Adrenal gland (tissue), 12 donors: ENCODE measurements around the gene AFAP1. TPM values are rescaled to one million over a fixed set of nuclear protein-coding genes. Genes with fewer than 3 reads are reported as not detected.

Experiments used
- DNase-seq, 7 donors: peaks; one replicate each; pipeline ENCODE4 v3.0.0-alpha.2; 2019 to 2020
- H3K27ac ChIP-seq, 5 donors: fragments of 200-600 bp; sonication (generic) in 4 of 5; 1 replicate in 3 of 5; 2 replicates in 2 of 5; pipeline versions ENCODE4 v1.5.1 to v1.8.0; 2016 to 2020; ENCODE audit warnings: mild to moderate bottlenecking in 1 of 5
- H3K27me3 ChIP-seq: fragments of 200-600 bp; 2 replicates; pipeline ENCODE4 v1.8.0; 2021
- H3K36me3 ChIP-seq, 2 donors: fragments of 200-600 bp; replicated peaks in 1 of 2; 1 replicate in 1 of 2; 2 replicates in 1 of 2; pipeline versions ENCODE4 v1.5.1 to v1.8.0; 2018 to 2022
- H3K4me1 ChIP-seq, 2 donors: fragments of 200-600 bp; replicated peaks in 1 of 2; 1 replicate in 1 of 2; 2 replicates in 1 of 2; pipeline versions ENCODE4 v1.5.1 to v1.8.0; 2018 to 2021
- H3K4me3 ChIP-seq, 4 donors: fragments of 200-600 bp; sonication (generic) in 3 of 4; one replicate each; pipeline ENCODE4 v1.5.1; 2016 to 2018
- H3K9me3 ChIP-seq, 3 donors: fragments of 200-600 bp; sonication (generic) in 1 of 3; replicated peaks in 1 of 3; 1 replicate in 2 of 3; 2 replicates in 1 of 3; pipeline versions ENCODE4 v1.5.1 to v1.8.0; 2016 to 2021
- POLR2A ChIP-seq, 2 donors: fragments of 450-650 bp; IDR thresholded peaks; one replicate each; pipeline ENCODE4 v1.6.1; 2017; ENCODE audit warnings: antibody characterized with exemption in 2 of 2, mild to moderate bottlenecking in 2 of 2, moderate library complexity in 1 of 2
- WGBS, 4 donors: extraction: QIAGEN DNeasy Blood & Tissue Kit in 2 of 4; methylation state at CpG; one replicate each; pipeline versions ENCODE4 v1.1.5 to v1.1.7; 2013 to 2017; 5-methylcytosine and 5-hydroxymethylcytosine counted together
- intact Hi-C, 2 donors: fragments of 100-400 bp; cut with DNase I; formaldehyde crosslinking; loops; one replicate each; pipeline versions ENCODE4 v1.14.1 to v1.15.0; 2022 to 2023
- polyA plus RNA-seq, 3 donors: library from polyadenylated mRNA; stranded (reverse); fragments of 200-250 nt in 2 of 3; fragments of 350-450 nt in 1 of 3; fragmentation: Illumina TruSeq in 1 of 3; extraction: RNeasy Lipid Tissue Mini Kit (QIAGEN cat#74804) in 1 of 3; gene quantifications; one replicate each; pipeline ENCODE4 v1.2.3, GENCODE V29; 2013 to 2014
- total RNA-seq, 9 donors: library from RNA; depleted of rRNA in 4 of 9; stranded (reverse); fragments of >200 nt in 4 of 9; fragments of 120-200 nt in 1 of 9; fragmentation: NEBNext Ultra II Directional in 1 of 9; extraction: Animal tissue kit (Norgen Biotek cat#: 25700) in 1 of 9; gene quantifications; one replicate each; pipeline versions ENCODE4 v1.1.0 to v1.2.4, GENCODE V29; 2013 to 2023
- TF ChIP-seq, protein P1 (sequence below), 6 experiments: fragments of 450-650 bp in 4 of 6; fragments of 200-600 bp in 2 of 6; sonication (generic) in 1 of 6; IDR thresholded peaks; 1 replicate in 5 of 6; 2 replicates in 1 of 6; pipeline versions ENCODE4 v1.5.1 to v1.8.0; 2016 to 2021; ENCODE audit warnings: antibody characterized with exemption in 6 of 6, mild to moderate bottlenecking in 2 of 6, moderate library complexity in 1 of 6
- donor health status: healthy with polysubstance abuse.
- donor health status: Bipolar disorder and iron deficiency.
- donor health status: DM: yes; HTN: yes; CAD: no.
- donor health status: DM: no; HTN: no; CAD: no.
- donor health status: DM: no; HTN: no; CAD: no.
- donor health status: DM: yes; HTN: yes; CAD: no.

Gene AFAP1
- total and polyA plus RNA-seq, 12 donors = 3.3 to 16.1 (median 9.8) TPM

DNA sequence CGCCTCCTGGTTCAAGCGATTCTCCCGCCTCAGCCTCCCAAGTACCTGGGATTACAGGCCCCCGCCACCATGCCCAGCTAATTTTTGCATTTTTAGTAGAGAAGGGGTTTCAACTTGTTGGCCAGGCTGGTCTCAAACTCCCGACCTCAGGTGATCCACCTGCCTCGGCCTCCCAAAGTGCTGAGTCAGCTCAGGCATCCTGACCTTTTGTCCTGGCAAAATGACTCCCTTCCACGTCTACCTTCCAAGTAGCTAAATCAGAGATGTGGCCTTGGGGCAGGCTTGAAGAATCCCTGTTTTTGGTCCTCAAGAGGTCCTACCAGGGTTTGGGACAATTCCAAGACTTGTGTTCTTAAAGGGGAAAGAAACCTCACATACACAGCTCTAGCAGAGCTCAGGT is 12.8 kb downstream of the AFAP1 start:
- WGBS, 4 donors = 87 to 93% (median 90%) methylated on average over 7 of the region's 7 CpGs
- Histone ChIP-seq H3K27me3 (no peaks in the 10 kb centered on the region), H3K27ac (no peak overlapping the region), H3K9me3 (no peaks in the 10 kb centered on the region), H3K36me3 (no peaks in the 10 kb centered on the region), H3K4me1 (peaks cover 7 to 39% of the 10 kb centered on the region in 2 donors), H3K4me3 (no peak overlapping the region)
- intact Hi-C loops = no loop called here
- TF ChIP-seq, protein P1, sequence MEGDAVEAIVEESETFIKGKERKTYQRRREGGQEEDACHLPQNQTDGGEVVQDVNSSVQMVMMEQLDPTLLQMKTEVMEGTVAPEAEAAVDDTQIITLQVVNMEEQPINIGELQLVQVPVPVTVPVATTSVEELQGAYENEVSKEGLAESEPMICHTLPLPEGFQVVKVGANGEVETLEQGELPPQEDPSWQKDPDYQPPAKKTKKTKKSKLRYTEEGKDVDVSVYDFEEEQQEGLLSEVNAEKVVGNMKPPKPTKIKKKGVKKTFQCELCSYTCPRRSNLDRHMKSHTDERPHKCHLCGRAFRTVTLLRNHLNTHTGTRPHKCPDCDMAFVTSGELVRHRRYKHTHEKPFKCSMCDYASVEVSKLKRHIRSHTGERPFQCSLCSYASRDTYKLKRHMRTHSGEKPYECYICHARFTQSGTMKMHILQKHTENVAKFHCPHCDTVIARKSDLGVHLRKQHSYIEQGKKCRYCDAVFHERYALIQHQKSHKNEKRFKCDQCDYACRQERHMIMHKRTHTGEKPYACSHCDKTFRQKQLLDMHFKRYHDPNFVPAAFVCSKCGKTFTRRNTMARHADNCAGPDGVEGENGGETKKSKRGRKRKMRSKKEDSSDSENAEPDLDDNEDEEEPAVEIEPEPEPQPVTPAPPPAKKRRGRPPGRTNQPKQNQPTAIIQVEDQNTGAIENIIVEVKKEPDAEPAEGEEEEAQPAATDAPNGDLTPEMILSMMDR (IDR thresholded peaks at IDR 0.05) = no peak
- TF ChIP-seq POLR2A (IDR thresholded peaks at IDR 0.05) = no peak
- no peak for DNase-seq

DNA sequence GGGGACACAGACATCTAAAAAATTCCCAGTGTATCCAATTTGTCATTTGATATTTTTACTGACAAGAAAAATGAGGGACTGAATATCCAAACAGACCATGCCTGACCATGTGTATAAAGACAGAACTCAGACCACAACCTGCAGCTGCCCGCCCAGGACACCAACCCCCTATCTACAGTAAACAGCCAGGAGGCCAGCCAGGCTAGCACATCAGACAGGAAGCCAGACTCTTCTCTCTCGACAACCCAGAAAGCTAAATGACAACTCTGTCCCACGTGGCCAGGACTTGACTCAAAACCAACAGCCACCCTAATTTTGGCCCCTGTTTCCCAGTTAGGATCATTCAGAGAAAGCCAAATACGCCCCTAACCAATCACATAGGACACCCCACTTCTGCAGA is 15.1 kb downstream of the AFAP1 start:
- DNase-seq = peak in 1 of 7 donors; percentile 45
- H3K27ac ChIP-seq = peak overlapping the region in 1 of 5 donors; percentile 32
- no peaks in the 10 kb centered on the region for H3K9me3 ChIP-seq
- no peaks in the 10 kb centered on the region for H3K36me3 ChIP-seq
- no peak overlapping the region for H3K4me3 ChIP-seq
- H3K4me1 ChIP-seq = peaks cover 2 to 29% of the 10 kb centered on the region in 2 donors
- TF ChIP-seq POLR2A (IDR thresholded peaks at IDR 0.05) = no peak
- TF ChIP-seq, protein P1 (IDR thresholded peaks at IDR 0.05) = no peak
- intact Hi-C loops = no loop called here
- 65 to 88% (median 75%) methylated on average over 2 to 4 of the region's 4 CpGs for WGBS, 4 donors
- no peaks in the 10 kb centered on the region for H3K27me3 ChIP-seq

DNA sequence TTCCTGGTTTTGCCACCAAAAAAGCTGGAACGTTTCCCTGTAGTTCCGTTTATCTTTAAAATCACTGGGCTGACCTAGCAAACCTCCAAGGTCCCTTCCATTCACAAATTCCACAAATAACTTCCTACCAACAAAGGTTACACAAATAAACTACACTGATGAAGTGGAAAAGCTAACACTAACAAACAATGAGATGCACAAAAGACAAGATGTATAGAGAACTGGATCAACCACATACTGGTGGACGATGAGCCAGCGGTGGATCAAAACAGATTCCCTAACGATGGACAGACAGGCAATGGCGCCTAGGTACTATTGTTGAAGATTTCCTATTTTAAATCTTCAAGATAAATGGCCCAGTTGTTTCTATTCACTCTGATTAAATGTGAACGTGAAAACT is 15.5 kb downstream of the AFAP1 start:
- 40 to 49% (median 43%) methylated on average over 7 of the region's 7 CpGs for WGBS, 4 donors
- Histone ChIP-seq H3K9me3 (no peaks in the 10 kb centered on the region), H3K4me3 (no peak overlapping the region), H3K36me3 (no peaks in the 10 kb centered on the region), H3K27ac (peak overlapping the region in 1 of 5 donors; percentile 32), H3K4me1 (peaks cover 0 to 25% of the 10 kb centered on the region in 2 donors), H3K27me3 (no peaks in the 10 kb centered on the region)
- intact Hi-C loops = no loop called here
- peak in 2 of 7 donors; percentile 38 to 45 for DNase-seq
- no peak for TF ChIP-seq POLR2A (IDR thresholded peaks at IDR 0.05)
- TF ChIP-seq, protein P1 (IDR thresholded peaks at IDR 0.05) = no peak

DNA sequence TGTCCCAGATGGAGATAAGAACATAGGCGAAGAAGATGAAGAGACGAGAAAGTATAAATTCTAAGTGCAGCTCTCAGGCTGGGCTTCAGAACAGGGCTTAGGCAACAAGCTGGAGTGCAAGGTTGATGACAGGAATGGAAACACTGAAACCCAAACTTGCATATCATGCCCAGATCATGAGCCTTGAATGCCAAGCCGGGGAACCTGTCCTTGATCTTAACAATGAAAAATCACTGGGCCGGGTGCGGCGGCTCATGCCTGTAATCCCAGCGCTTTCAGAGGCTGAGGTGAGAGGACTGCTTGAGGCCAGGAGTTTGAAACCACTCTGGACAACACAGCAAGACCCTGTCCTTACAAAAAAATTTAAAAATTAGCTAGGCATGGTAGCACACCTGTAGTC is 17.2 kb downstream of the AFAP1 start:
- Histone ChIP-seq H3K4me3 (no peak overlapping the region), H3K27me3 (no peaks in the 10 kb centered on the region), H3K36me3 (no peaks in the 10 kb centered on the region), H3K27ac (no peak overlapping the region), H3K9me3 (no peaks in the 10 kb centered on the region), H3K4me1 (peaks cover 0 to 25% of the 10 kb centered on the region in 2 donors)
- TF ChIP-seq, protein P1 (IDR thresholded peaks at IDR 0.05) = no peak
- no peak for TF ChIP-seq POLR2A (IDR thresholded peaks at IDR 0.05)
- WGBS, 4 donors = 42 to 82% (median 49%) methylated on average over 7 of the region's 7 CpGs
- intact Hi-C loops = no loop called here
- peak in 6 of 7 donors; percentile 54 to 73 (median 64) for DNase-seq
